Neural crest cell (in vitro differentiated cells): ENCODE data around the gene TUB. TPM values are rescaled to one million over a fixed set of nuclear protein-coding genes. Genes with fewer than 3 reads are reported as not detected.
A peak's percentile ranks its signal among the peaks of the same experiment; 100 is the strongest.

Source experiments
- DNase-seq: peaks from one replicate; pipeline ENCODE4 v3.0.0; 2021; ENCODE audit warnings: low read depth, mixed read lengths, low spot score
- H3K27ac Mint-ChIP-seq: one replicate; pipeline ENCODE4 v1.8.0; 2021; ENCODE audit warnings: mild to moderate bottlenecking, mixed read lengths; ENCODE audit not compliant: unreplicated experiment
- H3K27me3 Mint-ChIP-seq: 2 replicates; pipeline ENCODE4 v1.8.0; 2021; ENCODE audit warnings: low read depth, mild to moderate bottlenecking, mixed read lengths
- H3K36me3 Mint-ChIP-seq: 2 replicates; pipeline ENCODE4 v1.8.0; 2021; ENCODE audit warnings: low read depth, mild to moderate bottlenecking, mixed read lengths
- H3K4me1 Mint-ChIP-seq: 2 replicates; pipeline ENCODE4 v1.8.0; 2021; ENCODE audit warnings: mixed read lengths
- H3K4me3 Mint-ChIP-seq: one replicate; pipeline ENCODE4 v1.8.0; 2021; ENCODE audit warnings: mild to moderate bottlenecking, mixed read lengths
- H3K9me3 Mint-ChIP-seq: 2 replicates; pipeline ENCODE4 v1.8.0; 2021; ENCODE audit warnings: mixed read lengths
- CTCF ChIP-seq: fragments of 200-600 bp; sonication (generic); conservative IDR thresholded peaks from 2 replicates; pipeline ENCODE4 v1.5.0; 2021; ENCODE audit warnings: antibody characterized with exemption, mild to moderate bottlenecking
- total RNA-seq: library from RNA; stranded (reverse); gene quantifications from 2 replicates; pipeline ENCODE4 v1.2.1, GENCODE V29; 2021

TUB gene
- total RNA-seq, 1 donor from 2014 or later, result 23.7 TPM

GRCh38 chr11:8095806-8096522 lies 15.0 kb downstream of the TUB start:
- Mint-ChIP-seq H3K4me3 (no peak overlapping the region), H3K9me3 (no peaks in the 10 kb centered on the region), H3K27ac (peak overlapping the region; percentile 71), H3K4me1 (peaks cover 5% of the 10 kb centered on the region), H3K27me3 (no peaks in the 10 kb centered on the region), H3K36me3 (peaks cover 2% of the 10 kb centered on the region)
- DNase-seq, result no peak
- no peak for TF ChIP-seq CTCF

- peaks cover 5% of the 10 kb centered on the region for H3K4me1 Mint-ChIP-seq
- H3K36me3 Mint-ChIP-seq, result peaks cover 2% of the 10 kb centered on the region
- no peak overlapping the region for H3K27ac Mint-ChIP-seq
- no peak for TF ChIP-seq CTCF
- H3K27me3 Mint-ChIP-seq, result no peaks in the 10 kb centered on the region
- H3K4me3 Mint-ChIP-seq, result no peak overlapping the region
- no peak for DNase-seq
- H3K9me3 Mint-ChIP-seq, result no peaks in the 10 kb centered on the region
Observed at GRCh38 chr11:8096575-8096974, 15.6 kb downstream of the TUB start.

GRCh38 chr11:8097062-8097461 lies 16.1 kb downstream of the TUB start:
- H3K4me1 Mint-ChIP-seq, result peaks cover 5% of the 10 kb centered on the region
- H3K36me3 Mint-ChIP-seq, result no peaks in the 10 kb centered on the region
- H3K9me3 Mint-ChIP-seq, result no peaks in the 10 kb centered on the region
- no peaks in the 10 kb centered on the region for H3K27me3 Mint-ChIP-seq
- H3K27ac Mint-ChIP-seq, result no peak overlapping the region
- no peak overlapping the region for H3K4me3 Mint-ChIP-seq
- DNase-seq, result no peak
- TF ChIP-seq CTCF, result no peak

- H3K4me1 Mint-ChIP-seq, result peaks cover 5% of the 10 kb centered on the region
- H3K27ac Mint-ChIP-seq, result peak overlapping the region; percentile 17
- TF ChIP-seq CTCF, result no peak
- H3K27me3 Mint-ChIP-seq, result no peaks in the 10 kb centered on the region
- H3K4me3 Mint-ChIP-seq, result no peak overlapping the region
- no peak for DNase-seq
- H3K36me3 Mint-ChIP-seq, result no peaks in the 10 kb centered on the region
- H3K9me3 Mint-ChIP-seq, result no peaks in the 10 kb centered on the region
Observed at GRCh38 chr11:8097468-8097867, 16.5 kb downstream of the TUB start.

GRCh38 chr11:8097926-8098325 lies 16.9 kb downstream of the TUB start:
- Mint-ChIP-seq H3K27me3 (no peaks in the 10 kb centered on the region), H3K27ac (no peak overlapping the region), H3K36me3 (no peaks in the 10 kb centered on the region), H3K4me3 (no peak overlapping the region), H3K4me1 (peaks cover under 1% of the 10 kb centered on the region), H3K9me3 (no peaks in the 10 kb centered on the region)
- no peak for DNase-seq
- no peak for TF ChIP-seq CTCF
